GM12878 (cell line): Measurements from ENCODE around the gene HSPB6. TPM values are rescaled to one million over a fixed set of nuclear protein-coding genes. Genes with fewer than 3 reads are reported as not detected.

Source experiments
- ATAC-seq: fragments of 200-7000 bp; cut with Tn5 transposase; 3 replicates; pipeline ENCODE4 v1.9.1; 2020; ENCODE audit warnings: mild to moderate bottlenecking, moderate library complexity
- BruUV-seq: library from RNA; stranded (reverse); fragments of 400-500 nt; replicated peaks from 2 replicates; lab custom pipeline; 2021; lab: Mats Ljungman, UMichigan
- CTCF ChIA-PET: fragments of 300-600 bp; sonication (Branson Sonifier 250); formaldehyde crosslinking; extraction: SDS; loops from one replicate; lab custom pipeline; 2021; ENCODE audit warnings: inconsistent platforms; lab: Yijun Ruan, JAX
- POLR2A ChIA-PET: fragments of 350-600 bp; formaldehyde crosslinking; extraction: SDS; loops from one replicate; lab custom pipeline; 2021; ENCODE audit warnings: inconsistent platforms; lab: Charles Lee
- RAD21 ChIA-PET: fragments of 300-600 bp; sonication (Branson Sonifier 250); formaldehyde crosslinking; loops from one replicate; lab custom pipeline; 2023; ENCODE audit warnings: antibody characterized with exemption; ENCODE audit not compliant: unreplicated experiment; lab: Charles Lee
- SMC1A ChIA-PET: fragments of 300-600 bp; sonication (Branson Sonifier 250); formaldehyde crosslinking; loops from one replicate; lab custom pipeline; 2023; ENCODE audit not compliant: unreplicated experiment, uncharacterized antibody; lab: Charles Lee
- DNase-seq: peaks from one replicate; pipeline ENCODE4 v3.0.0-alpha.2; 2011; ENCODE audit warnings: low read depth, low spot score
- FAIRE-seq: peaks from 3 replicates; lab custom pipeline; 2011; peaks lifted over from hg19 to GRCh38; lab: Jason Lieb, UNC
- H2AFZ ChIP-seq: 2 replicates; pipeline ENCODE4 v1.6.0; 2011; ENCODE audit warnings: low read depth, low read length, control low read depth; ENCODE audit not compliant: control insufficient read depth
- H3K27ac ChIP-seq: 2 replicates; pipeline ENCODE4 v1.5.1; 2011; ENCODE audit warnings: control low read depth; ENCODE audit not compliant: control insufficient read depth, insufficient read depth
- H3K27me3 ChIP-seq, 2 experiments: replicated peaks in 1 of 2; 2 replicates each; pipeline versions ENCODE4 v1.6.0 to v1.6.1; 2011; ENCODE audit warnings: low read length in 1 of 2; ENCODE audit not compliant: control insufficient read depth in 2 of 2, insufficient read depth in 2 of 2
- H3K36me3 ChIP-seq, 2 experiments: 2 replicates each; pipeline ENCODE4 v1.5.1; 2011; ENCODE audit warnings: low read length in 1 of 2; ENCODE audit not compliant: control insufficient read depth in 2 of 2, insufficient read depth in 2 of 2
- H3K4me1 ChIP-seq: 2 replicates; pipeline ENCODE4 v1.6.1; 2011; ENCODE audit warnings: mild to moderate bottlenecking, low read length, moderate library complexity, mixed read lengths; ENCODE audit not compliant: control insufficient read depth, insufficient read depth
- H3K4me2 ChIP-seq: 2 replicates; pipeline ENCODE4 v1.6.0; 2011; ENCODE audit warnings: control low read depth; ENCODE audit not compliant: control insufficient read depth, insufficient read depth
- H3K4me3 ChIP-seq: fragments of 200-600 bp; sonication (generic); 2 replicates; pipeline ENCODE4 v1.5.1; 2016
- H3K79me2 ChIP-seq: 2 replicates; pipeline ENCODE4 v1.6.0; 2011; ENCODE audit warnings: low read length; ENCODE audit not compliant: control insufficient read depth, insufficient read depth
- H3K9ac ChIP-seq: 2 replicates; pipeline ENCODE4 v1.8.0; 2011; ENCODE audit warnings: low read length, control low read depth, mixed read lengths; ENCODE audit not compliant: control insufficient read depth, insufficient read depth
- H3K9me3 ChIP-seq: replicated peaks from 3 replicates; pipeline ENCODE4 v1.5.1; 2011; ENCODE audit warnings: mild to moderate bottlenecking, low read length; ENCODE audit not compliant: control insufficient read depth, insufficient read depth
- H4K20me1 ChIP-seq: 2 replicates; pipeline ENCODE4 v1.6.0; 2011; ENCODE audit not compliant: control insufficient read depth, insufficient read depth
- BHLHE40 ChIP-seq, 2 experiments: fragments of 450-650 bp in 1 of 2; IDR thresholded peaks; 2 replicates each; pipeline ENCODE4 v1.6.1; 2011 to 2017; ENCODE audit warnings: low read depth in 2 of 2, borderline replicate concordance in 1 of 2, improper control_type of control experiment in 1 of 2, low read length in 1 of 2, mild to moderate bottlenecking in 1 of 2
- EGR1 ChIP-seq, 2 experiments: IDR thresholded peaks; 1 replicate in 1 of 2; 2 replicates in 1 of 2; pipeline ENCODE4 v1.6.1; 2011 to 2012; ENCODE audit warnings: low read depth in 2 of 2, low read length in 2 of 2, borderline replicate concordance in 1 of 2, mild to moderate bottlenecking in 1 of 2, moderate library complexity in 1 of 2
- LARP7 ChIP-seq: fragments of 450-650 bp; IDR thresholded peaks from 2 replicates; pipeline ENCODE4 v1.6.1; 2017; ENCODE audit warnings: mild to moderate bottlenecking
- MYB ChIP-seq: fragments of 150-350 bp; IDR thresholded peaks from 2 replicates; pipeline ENCODE4 v1.6.1; 2014; ENCODE audit warnings: mild to moderate bottlenecking, low read depth, low read length, borderline replicate concordance
- NR2C2 ChIP-seq: IDR thresholded peaks from 2 replicates; pipeline ENCODE4 v1.6.1; 2011; ENCODE audit warnings: borderline replicate concordance, low read depth; ENCODE audit not compliant: control insufficient read depth, insufficient read length
- SREBF1 ChIP-seq: IDR thresholded peaks from 2 replicates; pipeline ENCODE4 v1.6.1; 2012; ENCODE audit warnings: mild to moderate bottlenecking, low read length
- SREBF2 ChIP-seq: IDR thresholded peaks from 2 replicates; pipeline ENCODE4 v1.6.1; 2012; ENCODE audit warnings: mild to moderate bottlenecking, low read length
- SUZ12 ChIP-seq: fragments of 200-600 bp; sonication (generic); IDR thresholded peaks from one replicate; pipeline ENCODE4 v1.6.1; 2018; ENCODE audit warnings: antibody characterized with exemption, mild to moderate bottlenecking; ENCODE audit not compliant: unreplicated experiment
- TCF7 ChIP-seq: IDR thresholded peaks from 2 replicates; pipeline ENCODE4 v1.6.1; 2014; ENCODE audit warnings: antibody characterized with exemption, borderline replicate concordance
- WGBS: methylation state at CpG from one replicate; pipeline ENCODE4 v1.1.6; 2016; ENCODE audit warnings: low lambda C conversion rate; ENCODE audit not compliant: insufficient replicate concordance, insufficient coverage; ENCODE audit errors: missing lambda C conversion rate; 5-methylcytosine and 5-hydroxymethylcytosine counted together
- in situ Hi-C: fragments of 300-500 bp; cut with MboI; formaldehyde crosslinking; loops from 9 replicates; pipeline ENCODE4 v1.14.3; 2018; ENCODE audit warnings: mixed read lengths
- intact Hi-C: fragments of 100-400 bp; cut with micrococcal nuclease; formaldehyde crosslinking; loops from one replicate; pipeline ENCODE4 v1.14.2; 2022; ENCODE audit not compliant: unreplicated experiment
- polyA plus RNA-seq, 11 experiments: library from polyadenylated mRNA; depleted of rRNA in 4 of 11; unstranded in 6 of 11; stranded (reverse) in 5 of 11; fragments of >200 nt; fragmentation: Nextera tagmentation in 4 of 11; fragmentation: Illumina TruSeq in 1 of 11; extraction: Ambion mirVana in 4 of 11; extraction: Trizol in 1 of 11; gene quantifications; 1 replicate in 1 of 11; 2 replicates in 10 of 11; pipeline versions ENCODE4 v1.2.1 to v1.2.3, GENCODE V29; 2011 to 2016; ENCODE audit warnings: inconsistent platforms in 2 of 11, missing spikeins in 2 of 11, low read depth in 1 of 11
- total RNA-seq, 4 experiments: library from RNA; depleted of rRNA in 3 of 4; stranded (reverse); fragments of >200 nt in 3 of 4; fragmentation: Illumina TruSeq in 1 of 4; extraction: Trizol in 1 of 4; gene quantifications; 2 replicates each; pipeline versions ENCODE4 v1.2.1 to v1.2.3, GENCODE V29; 2013 to 2021
- TF ChIP-seq, protein P1 (sequence below): IDR thresholded peaks from 2 replicates; pipeline ENCODE4 v1.6.1; 2012; ENCODE audit warnings: low read length, inconsistent platforms

HSPB6 gene
- total and polyA plus RNA-seq, 10 of the 15 experiments (the other 5 are each of a cell fraction or from before 2014, with no cell fraction given), result 0.09 to 1.6 (median 0.36) TPM; not detected in 4

DNA sequence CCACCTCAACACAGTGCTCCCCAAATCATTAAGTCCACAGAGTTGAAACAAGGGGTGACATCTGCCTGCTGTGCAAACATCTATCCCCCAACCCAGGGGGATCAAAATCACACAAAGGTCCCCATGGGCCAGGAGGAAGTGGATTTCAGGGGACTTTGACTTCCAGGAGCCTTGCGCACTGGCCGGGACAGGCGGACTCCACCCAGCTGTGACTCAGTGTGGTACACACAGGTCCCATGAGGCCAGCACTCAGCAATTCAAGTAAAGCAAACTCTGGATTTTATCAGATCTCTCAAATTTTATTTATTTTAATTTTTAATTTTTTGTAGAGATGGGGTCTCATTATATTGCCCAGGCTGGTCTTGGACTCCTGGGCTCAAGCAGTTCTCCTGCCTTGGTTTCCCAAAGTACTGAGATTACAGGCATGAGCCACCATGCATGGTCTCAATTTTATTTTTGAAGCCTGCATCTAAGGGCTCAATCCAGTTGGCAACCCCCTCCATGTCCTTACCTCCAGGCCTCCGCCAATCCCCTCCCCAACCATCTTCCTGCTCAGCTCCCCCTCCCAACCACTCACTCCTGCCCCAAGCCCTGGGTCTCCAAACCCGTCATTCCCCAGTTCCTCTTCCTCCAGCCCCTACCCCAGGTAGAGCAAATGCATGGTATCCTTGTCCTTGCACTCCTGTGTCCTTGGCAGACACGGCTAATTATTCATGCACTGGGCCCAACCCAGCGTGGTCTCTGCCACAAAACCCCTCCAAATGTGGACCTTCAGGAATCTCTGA is 36.7 kb upstream of the HSPB6 start:
- Histone ChIP-seq H3K9me3 (no peaks in the 10 kb centered on the region), H3K4me3 (no peak overlapping the region), H3K27ac (no peak overlapping the region), H3K79me2 (no peaks in the 10 kb centered on the region)
- intact Hi-C loops (no loop called here), in situ Hi-C loops (no loop called here)
- FAIRE-seq, result no peak
- no peak for TF ChIP-seq EGR1 (IDR thresholded peaks at IDR 0.05; ENCODE audit: borderline replicate concordance in 1 of 2, low read depth in 2 of 2, low read length in 2 of 2)
- TF ChIP-seq BHLHE40 (IDR thresholded peaks at IDR 0.05; ENCODE audit: borderline replicate concordance in 1 of 2, low read depth in 2 of 2, low read length in 1 of 2), result no peak
- no peak for TF ChIP-seq SUZ12
- TF ChIP-seq SREBF2, result no peak
- TF ChIP-seq, protein P1, sequence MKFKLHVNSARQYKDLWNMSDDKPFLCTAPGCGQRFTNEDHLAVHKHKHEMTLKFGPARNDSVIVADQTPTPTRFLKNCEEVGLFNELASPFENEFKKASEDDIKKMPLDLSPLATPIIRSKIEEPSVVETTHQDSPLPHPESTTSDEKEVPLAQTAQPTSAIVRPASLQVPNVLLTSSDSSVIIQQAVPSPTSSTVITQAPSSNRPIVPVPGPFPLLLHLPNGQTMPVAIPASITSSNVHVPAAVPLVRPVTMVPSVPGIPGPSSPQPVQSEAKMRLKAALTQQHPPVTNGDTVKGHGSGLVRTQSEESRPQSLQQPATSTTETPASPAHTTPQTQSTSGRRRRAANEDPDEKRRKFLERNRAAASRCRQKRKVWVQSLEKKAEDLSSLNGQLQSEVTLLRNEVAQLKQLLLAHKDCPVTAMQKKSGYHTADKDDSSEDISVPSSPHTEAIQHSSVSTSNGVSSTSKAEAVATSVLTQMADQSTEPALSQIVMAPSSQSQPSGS, result no peak
- TF ChIP-seq NR2C2, result no peak
- TF ChIP-seq MYB, result no peak
- no peak for TF ChIP-seq LARP7
- no peak for TF ChIP-seq SREBF1
- TF ChIP-seq TCF7, result no peak
- TF ChIP-seq, all 136 proteins: peak for 0
- no peaks in the 10 kb centered on the region for H4K20me1 ChIP-seq
- ChIA-PET CTCF (no interaction called here), POLR2A (no interaction called here), RAD21 (no interaction called here), SMC1A (no interaction called here)
- no peaks in the 10 kb centered on the region for H3K4me1 ChIP-seq
- H2AFZ ChIP-seq, result no peak overlapping the region
- H3K36me3 ChIP-seq, result no peaks in the 10 kb centered on the region
- ATAC-seq, result no peak
- no peak overlapping the region for H3K9ac ChIP-seq
- peaks cover 0 to 2% of the 10 kb centered on the region in 2 experiments; a peak in 1 of 4 replicates for H3K27me3 ChIP-seq
- 32% methylated on average over 7 of the region's 7 CpGs for WGBS
- DNase-seq, result no peak
- H3K4me2 ChIP-seq, result no peak overlapping the region
- BruUV-seq, result no TSS peak
